Measurements from ENCODE around the gene CTSK. TPM values are rescaled to one million over a fixed set of nuclear protein-coding genes. Genes with fewer than 3 reads are reported as not detected.

The CTSK gene
- total RNA-seq, 1 experiment from 2014 or later: 3.5 TPM

- Histone ChIP-seq H3K27ac (ENCODE audit: low read depth, low read length) (no peak overlapping the region), H3K27me3 (ENCODE audit: insufficient read depth, low read length) (no peaks in the 10 kb centered on the region), H3K36me3 (ENCODE audit: control insufficient read depth in 1 of 2, insufficient read depth in 2 of 2, low read length in 2 of 2) (no peaks in the 10 kb centered on the region), H3K4me3 (replicated peaks in 1 of 2; ENCODE audit: low read depth in 1 of 2, low read length in 2 of 2) (no peak overlapping the region), H3K9me3 (ENCODE audit: control insufficient read depth in 1 of 2, insufficient read depth in 1 of 2, low read depth in 1 of 2, low read length in 2 of 2) (no peaks in the 10 kb centered on the region), H4K20me1 (ENCODE audit: insufficient read depth) (no peaks in the 10 kb centered on the region), H3K4me1 (ENCODE audit: control insufficient read depth in 1 of 2, insufficient read depth in 2 of 2, low read length in 2 of 2) (no peaks in the 10 kb centered on the region), H3K4me2 (ENCODE audit: low read length) (no peak overlapping the region), H3K9me2 (ENCODE audit: insufficient read depth) (no peaks in the 10 kb centered on the region), H3K9ac (ENCODE audit: low read length) (no peak overlapping the region), H2AFZ (ENCODE audit: low read depth, low read length, poor library complexity, severe bottlenecking) (no peak overlapping the region), H3K79me2 (ENCODE audit: insufficient read depth, low read length) (no peaks in the 10 kb centered on the region)
- no TSS peak for BruUV-seq (replicated peaks)
- intact Hi-C loops (cut with micrococcal nuclease): no loop called here
- ChIA-PET POLR2A (no interaction called here), RAD21 (ENCODE audit: low non-redundant PET in 1 of 2, low total read pairs in 2 of 2, uncharacterized antibody in 2 of 2, unreplicated experiment in 2 of 2) (no interaction called here), CTCF (no interaction called here)
- no peak for ATAC-seq
- no peak for TF ChIP-seq CEBPB (IDR thresholded peaks at IDR 0.05; ENCODE audit: low read depth)
- no peak for DNase-seq (ENCODE audit: low read depth, low spot score)
These were observed 3.4 kb downstream of the CTSK start for GRCh38 chr1:150804671-150805070.

GRCh38 chr1:150799089-150799488, 9.0 kb downstream of the CTSK start:
- intact Hi-C loops (cut with micrococcal nuclease): no loop called here
- no peaks in the 10 kb centered on the region for H3K4me1 ChIP-seq (ENCODE audit: control insufficient read depth in 1 of 2, insufficient read depth in 2 of 2, low read length in 2 of 2)
- H4K20me1 ChIP-seq (ENCODE audit: insufficient read depth): no peaks in the 10 kb centered on the region
- no peak overlapping the region for H3K27ac ChIP-seq (ENCODE audit: low read depth, low read length)
- no peak for DNase-seq (ENCODE audit: low read depth, low spot score)
- H3K9me2 ChIP-seq (ENCODE audit: insufficient read depth): no peaks in the 10 kb centered on the region
- H3K9ac ChIP-seq (ENCODE audit: low read length): no peak overlapping the region
- RAD21 ChIA-PET (ENCODE audit: low non-redundant PET in 1 of 2, low total read pairs in 2 of 2, uncharacterized antibody in 2 of 2, unreplicated experiment in 2 of 2): no interaction called here
- CTCF ChIA-PET: no interaction called here
- no peak for ATAC-seq
- no peaks in the 10 kb centered on the region for H3K9me3 ChIP-seq (ENCODE audit: control insufficient read depth in 1 of 2, insufficient read depth in 1 of 2, low read depth in 1 of 2, low read length in 2 of 2)
- POLR2A ChIA-PET: no interaction called here
- no peaks in the 10 kb centered on the region for H3K27me3 ChIP-seq (ENCODE audit: insufficient read depth, low read length)
- no peaks in the 10 kb centered on the region for H3K79me2 ChIP-seq (ENCODE audit: insufficient read depth, low read length)
- no peak overlapping the region for H3K4me2 ChIP-seq (ENCODE audit: low read length)
- no peak overlapping the region for H3K4me3 ChIP-seq (replicated peaks in 1 of 2; ENCODE audit: low read depth in 1 of 2, low read length in 2 of 2)
- TF ChIP-seq ELF1 (IDR thresholded peaks at IDR 0.05; ENCODE audit: borderline replicate concordance, low read depth) (no peak), POLR2AphosphoS5 (IDR thresholded peaks at IDR 0.05; ENCODE audit: low read depth, low read length) (no peak), CBX3 (IDR thresholded peaks at IDR 0.05; ENCODE audit: low read depth) (no peak), YY1 (IDR thresholded peaks at IDR 0.05; ENCODE audit: extremely low read depth, insufficient replicate concordance, low read depth, low read length) (no peak), ATF3 (IDR thresholded peaks at IDR 0.05) (no peak), SP1 (IDR thresholded peaks at IDR 0.05; ENCODE audit: low read depth) (no peak), CEBPB (IDR thresholded peaks at IDR 0.05; ENCODE audit: low read depth) (no peak), TCF7L2 (IDR thresholded peaks at IDR 0.05; ENCODE audit: borderline replicate concordance, extremely low read depth, insufficient read depth, insufficient read length) (no peak), CTCF (IDR thresholded peaks at IDR 0.05 in 2 of 3, conservative IDR thresholded peaks at IDR 0.05 in 1 of 3; ENCODE audit: borderline replicate concordance in 1 of 3, insufficient read depth in 1 of 3, low read depth in 2 of 3, low read length in 2 of 3) (no peak), MAX (IDR thresholded peaks at IDR 0.05) (no peak)
- H3K36me3 ChIP-seq (ENCODE audit: control insufficient read depth in 1 of 2, insufficient read depth in 2 of 2, low read length in 2 of 2): no peaks in the 10 kb centered on the region
- BruUV-seq (replicated peaks): no TSS peak
- no peak overlapping the region for H2AFZ ChIP-seq (ENCODE audit: low read depth, low read length, poor library complexity, severe bottlenecking)
